SU-DHL-6 (cell line): ENCODE results near the gene SCD5.

Source experiments
- H2AFZ ChIP-seq: fragments of 200-600 bp; sonication (generic); 2 replicates; pipeline ENCODE4 v1.6.1; 2014; ENCODE audit warnings: low read depth, mild to moderate bottlenecking, moderate library complexity, mixed read lengths, antibody characterized with exemption, low read length; ENCODE audit not compliant: severe bottlenecking
- H3F3A ChIP-seq: fragments of 200-600 bp; shearing (Covaris generic); 2 replicates; pipeline ENCODE4 v1.6.0; 2016; ENCODE audit warnings: antibody characterized with exemption, mild to moderate bottlenecking; ENCODE audit not compliant: insufficient read depth
- H3K27ac ChIP-seq: fragments of 200-600 bp; sonication (generic); 2 replicates; pipeline ENCODE4 v1.5.1; 2016; ENCODE audit warnings: low read depth, mild to moderate bottlenecking, low read length, moderate library complexity, mixed read lengths
- H3K27me3 ChIP-seq: fragments of 200-600 bp; sonication (generic), shearing (Covaris generic); 2 replicates; pipeline ENCODE4 v1.6.0; 2014; ENCODE audit warnings: mild to moderate bottlenecking, low read length
- H3K36me3 ChIP-seq: fragments of 200-600 bp; sonication (generic); 2 replicates; pipeline ENCODE4 v1.6.1; 2014; ENCODE audit warnings: mild to moderate bottlenecking, low read length, mixed read lengths
- H3K4me2 ChIP-seq: fragments of 300-600, 200-600 bp; shearing (Covaris generic), sonication (generic); 2 replicates; pipeline ENCODE4 v1.6.0; 2014; ENCODE audit warnings: low read length, low read depth, mild to moderate bottlenecking; ENCODE audit not compliant: poor library complexity, severe bottlenecking
- H3K4me3 ChIP-seq: fragments of 200-600 bp; sonication (generic); 2 replicates; pipeline ENCODE4 v1.5.1; 2014; ENCODE audit warnings: antibody characterized with exemption, low read length, mild to moderate bottlenecking, mixed read lengths; ENCODE audit not compliant: insufficient read depth, poor library complexity, severe bottlenecking
- H3K79me2 ChIP-seq: fragments of 200-600 bp; sonication (generic); 2 replicates; pipeline ENCODE4 v1.6.1; 2014; ENCODE audit warnings: mild to moderate bottlenecking, low read length, moderate library complexity; ENCODE audit not compliant: insufficient read depth
- H3K9ac ChIP-seq: fragments of 200-600 bp; sonication (generic); 2 replicates; pipeline ENCODE4 v1.7.0; 2014; ENCODE audit warnings: mild to moderate bottlenecking, low read length
- H3K9me2 ChIP-seq: fragments of 200-600 bp; sonication (generic); replicated peaks from 2 replicates; pipeline ENCODE4 v1.6.1; 2014; ENCODE audit warnings: low read length; ENCODE audit not compliant: insufficient read depth
- H3K9me3 ChIP-seq: fragments of 200-600 bp; sonication (generic); 2 replicates; pipeline ENCODE4 v1.6.1; 2014; ENCODE audit warnings: low read length, mixed read lengths; ENCODE audit not compliant: insufficient read depth
- H4K20me1 ChIP-seq: fragments of 200-600 bp; sonication (generic); 2 replicates; pipeline ENCODE4 v1.6.1; 2014; ENCODE audit warnings: low read depth, mild to moderate bottlenecking, antibody characterized with exemption, low read length, moderate library complexity, mixed read lengths
- CTCF ChIP-seq: fragments of 200-600 bp; sonication (generic); IDR thresholded peaks from one replicate; pipeline ENCODE4 v1.5.1; 2017; ENCODE audit warnings: antibody characterized with exemption, mild to moderate bottlenecking, low read length, moderate library complexity; ENCODE audit not compliant: insufficient read depth, poor library complexity, severe bottlenecking
- EZH2phosphoT487 ChIP-seq: fragments of 200-600 bp; sonication (generic), shearing (Covaris generic); conservative IDR thresholded peaks from 2 replicates; pipeline ENCODE4 v1.6.1; 2018; ENCODE audit warnings: mild to moderate bottlenecking, antibody characterized with exemption, low read length, moderate library complexity, mixed read lengths

SCD5 gene

GRCh38 chr4:82790060-82790660, 8.4 kb downstream of the SCD5 start:
- H3K79me2 ChIP-seq = no peaks in the 10 kb centered on the region

GRCh38 chr4:82789025-82789776, 9.4 kb downstream of the SCD5 start:
- H3K9me2 ChIP-seq = no peaks in the 10 kb centered on the region

More at GRCh38 chr4:82790060-82790660, 8.4 kb downstream of the SCD5 start:
- no peaks in the 10 kb centered on the region for H3K27me3 ChIP-seq
- H3K4me2 ChIP-seq = no peak overlapping the region
- H3F3A ChIP-seq = no peaks in the 10 kb centered on the region
- H2AFZ ChIP-seq = no peak overlapping the region
- H3K9me3 ChIP-seq = no peaks in the 10 kb centered on the region
- no peaks in the 10 kb centered on the region for H3K36me3 ChIP-seq
- no peak overlapping the region for H3K9ac ChIP-seq
- H3K4me3 ChIP-seq = no peak overlapping the region
- no peaks in the 10 kb centered on the region for H3K9me2 ChIP-seq
- no peak overlapping the region for H3K27ac ChIP-seq
- TF ChIP-seq EZH2phosphoT487 = no peak
- TF ChIP-seq CTCF = no peak
- no peaks in the 10 kb centered on the region for H4K20me1 ChIP-seq

GRCh38 chr4:82787342-82787741, 11.3 kb downstream of the SCD5 start:
- Histone ChIP-seq H3K27ac (no peak overlapping the region), H3K27me3 (no peaks in the 10 kb centered on the region), H3K4me3 (no peak overlapping the region), H3K79me2 (no peaks in the 10 kb centered on the region), H3K4me2 (no peak overlapping the region), H3F3A (no peaks in the 10 kb centered on the region), H3K36me3 (no peaks in the 10 kb centered on the region), H3K9ac (no peak overlapping the region), H4K20me1 (no peaks in the 10 kb centered on the region), H3K9me3 (no peaks in the 10 kb centered on the region), H2AFZ (no peak overlapping the region), H3K9me2 (no peaks in the 10 kb centered on the region)
- TF ChIP-seq EZH2phosphoT487 = no peak
- no peak for TF ChIP-seq CTCF

More at GRCh38 chr4:82789025-82789776, 9.4 kb downstream of the SCD5 start:
- Histone ChIP-seq H3K9me3 (no peaks in the 10 kb centered on the region), H4K20me1 (no peaks in the 10 kb centered on the region), H3K27me3 (no peaks in the 10 kb centered on the region), H3K4me2 (no peak overlapping the region), H3K36me3 (no peaks in the 10 kb centered on the region), H3F3A (no peaks in the 10 kb centered on the region), H2AFZ (no peak overlapping the region), H3K9ac (no peak overlapping the region), H3K4me3 (no peak overlapping the region), H3K79me2 (no peaks in the 10 kb centered on the region), H3K27ac (no peak overlapping the region)
- TF ChIP-seq CTCF = no peak
- TF ChIP-seq EZH2phosphoT487 = no peak
